ENCODE data around the gene FUS.
"Not testable (repeated sequence)": the region's sequence is repeated elsewhere in the genome, so short reads cannot be mapped to it uniquely, and the experiment has no call there.

Gene FUS

GRCh38 chr16:31143011-31143693 lies 36.8 kb upstream of the FUS start:
- DNase-seq (ENCODE audit: low read depth in 2 of 3, low spot score in 2 of 3) = peak in 1 of 3 experiments; percentile 10

- no peak for DNase-seq (ENCODE audit: low read depth in 2 of 3, low spot score in 2 of 3)
Observed at GRCh38 chr16:31143694-31144148, 36.2 kb upstream of the FUS start.

- DNase-seq (ENCODE audit: low read depth in 2 of 3, low spot score in 2 of 3) = not testable (repeated sequence)
Observed at GRCh38 chr16:31144418-31144817, 35.5 kb upstream of the FUS start.

GRCh38 chr16:31145398-31145990 lies 34.4 kb upstream of the FUS start:
- no peak for DNase-seq (ENCODE audit: low read depth in 2 of 3, low spot score in 2 of 3)

- DNase-seq (ENCODE audit: low read depth in 2 of 3, low spot score in 2 of 3) = no peak
Observed at GRCh38 chr16:31147574-31147973, 32.4 kb upstream of the FUS start.

- DNase-seq (ENCODE audit: low read depth in 2 of 3, low spot score in 2 of 3) = no peak
Observed at GRCh38 chr16:31148281-31148728, 31.6 kb upstream of the FUS start.

GRCh38 chr16:31148896-31149295 lies 31.0 kb upstream of the FUS start:
- no peak for DNase-seq (ENCODE audit: low read depth in 2 of 3, low spot score in 2 of 3)

- no peak for DNase-seq (ENCODE audit: low read depth in 2 of 3, low spot score in 2 of 3)
Observed at GRCh38 chr16:31149332-31149731, 30.6 kb upstream of the FUS start.

- DNase-seq (ENCODE audit: low read depth in 2 of 3, low spot score in 2 of 3) = no peak
Observed at GRCh38 chr16:31149894-31150890, 29.7 kb upstream of the FUS start, which contains the start of gene PRSS36. Gene PRSS36 (minus strand): TSS chr16:31150066. CDS start chr16:31150035, 31 bp downstream.

GRCh38 chr16:31150976-31151375 lies 29.0 kb upstream of the FUS start:
- not testable (repeated sequence) for DNase-seq (ENCODE audit: low read depth in 2 of 3, low spot score in 2 of 3)

- DNase-seq (ENCODE audit: low read depth in 2 of 3, low spot score in 2 of 3) = no peak
Observed at GRCh38 chr16:31157136-31157535, 22.8 kb upstream of the FUS start.

- DNase-seq (ENCODE audit: low read depth in 2 of 3, low spot score in 2 of 3) = no peak
Observed at GRCh38 chr16:31167315-31167714, 12.6 kb upstream of the FUS start.

- DNase-seq (ENCODE audit: low read depth in 2 of 3, low spot score in 2 of 3) = no peak
Observed at GRCh38 chr16:31168848-31169247, 11.1 kb upstream of the FUS start.

- DNase-seq (ENCODE audit: low read depth in 2 of 3, low spot score in 2 of 3) = not testable (repeated sequence)
Observed at GRCh38 chr16:31170048-31170447, 9.9 kb upstream of the FUS start.

- no peak for DNase-seq (ENCODE audit: low read depth in 2 of 3, low spot score in 2 of 3)
Observed at GRCh38 chr16:31177136-31177535, 2.8 kb upstream of the FUS start.

GRCh38 chr16:31179219-31179746 lies 656 bp upstream of the FUS start:
- DNase-seq (ENCODE audit: low read depth in 2 of 3, low spot score in 2 of 3) = no peak

- DNase-seq (ENCODE audit: low read depth in 2 of 3, low spot score in 2 of 3) = no peak
Observed at GRCh38 chr16:31181102-31181830, 1.3 kb downstream of the FUS start.

GRCh38 chr16:31182391-31182790 lies 2.5 kb downstream of the FUS start:
- DNase-seq (ENCODE audit: low read depth in 2 of 3, low spot score in 2 of 3) = no peak

- DNase-seq (ENCODE audit: low read depth in 2 of 3, low spot score in 2 of 3) = no peak
Observed at GRCh38 chr16:31183432-31184428, 3.8 kb downstream of the FUS start.

Measured in activated CD8-positive, alpha-beta memory T cell treated with anti-CD3 and anti-CD28 coated beads for 48 hours (primary cell).